ENCODE results near the gene KCTD16.
A peak's percentile ranks its signal among the peaks of the same experiment; 100 is the strongest.

Gene KCTD16

GRCh38 chr5:144167998-144168397 lies 2.7 kb upstream of the KCTD16 start:
- DNase-seq = no peak

GRCh38 chr5:144169904-144170275 lies 783 bp upstream of the KCTD16 start:
- DNase-seq = no peak

- no peak for DNase-seq
These were observed 3.1 kb downstream of the KCTD16 start for GRCh38 chr5:144173766-144174165.

GRCh38 chr5:144177548-144177947 lies 6.9 kb downstream of the KCTD16 start:
- no peak for DNase-seq

GRCh38 chr5:144179226-144179625 lies 8.6 kb downstream of the KCTD16 start:
- DNase-seq = no peak

GRCh38 chr5:144183254-144183889 lies 12.7 kb downstream of the KCTD16 start:
- no peak for DNase-seq

- peak; percentile 74 for DNase-seq
These were observed 17.1 kb downstream of the KCTD16 start for GRCh38 chr5:144187699-144188294.

- DNase-seq = peak; percentile 77
These were observed 19.2 kb downstream of the KCTD16 start for GRCh38 chr5:144189800-144190429.

GRCh38 chr5:144191531-144191930 lies 20.9 kb downstream of the KCTD16 start:
- DNase-seq = no peak

- no peak for DNase-seq
These were observed 21.3 kb downstream of the KCTD16 start for GRCh38 chr5:144191998-144192397.

- DNase-seq = no peak
These were observed 22.0 kb downstream of the KCTD16 start for GRCh38 chr5:144192661-144193060.

- no peak for DNase-seq
These were observed 23.5 kb downstream of the KCTD16 start for GRCh38 chr5:144194144-144194543.

GRCh38 chr5:144195448-144195847 lies 24.8 kb downstream of the KCTD16 start:
- no peak for DNase-seq

GRCh38 chr5:144196612-144197011 lies 25.9 kb downstream of the KCTD16 start:
- DNase-seq = no peak

- no peak for DNase-seq
These were observed 27.7 kb downstream of the KCTD16 start for GRCh38 chr5:144198386-144198785.

GRCh38 chr5:144201588-144201987 lies 30.9 kb downstream of the KCTD16 start:
- DNase-seq = no peak

- no peak for DNase-seq
These were observed 31.4 kb downstream of the KCTD16 start for GRCh38 chr5:144202072-144202471.

- no peak for DNase-seq
These were observed 32.1 kb downstream of the KCTD16 start for GRCh38 chr5:144202726-144203125.

- peak; percentile 46 for DNase-seq
These were observed 33.3 kb downstream of the KCTD16 start for GRCh38 chr5:144203750-144204596.

- no peak for DNase-seq
These were observed 34.5 kb downstream of the KCTD16 start for GRCh38 chr5:144205141-144205551.

- DNase-seq = no peak
These were observed 35.5 kb downstream of the KCTD16 start for GRCh38 chr5:144206141-144206540.

GRCh38 chr5:144207875-144208444 lies 37.3 kb downstream of the KCTD16 start:
- no peak for DNase-seq

GRCh38 chr5:144209361-144209760 lies 38.7 kb downstream of the KCTD16 start:
- no peak for DNase-seq
